NB4 (cell line): ENCODE results near the gene THBS1.

ENCODE experiments used
- CTCF ChIP-seq: IDR thresholded peaks from one replicate; pipeline ENCODE4 v1.5.1; 2012; ENCODE audit warnings: low read depth, low read length
- MAX ChIP-seq: IDR thresholded peaks from 2 replicates; pipeline ENCODE4 v1.6.1; 2011; ENCODE audit warnings: low read depth, low read length
- POLR2A ChIP-seq: IDR thresholded peaks from 2 replicates; pipeline ENCODE4 v1.6.1; 2011; ENCODE audit warnings: mild to moderate bottlenecking; ENCODE audit not compliant: insufficient read length; ENCODE audit errors: extremely low read depth

GRCh38 chr15:39646425-39646824 lies 65.5 kb downstream of the THBS1 start:
- TF ChIP-seq POLR2A (no peak), CTCF (no peak), MAX (no peak)
